ENCODE data around the gene POU3F3.

The POU3F3 gene

GRCh38 chr2:104856973-104857261, 3.0 kb downstream of the POU3F3 start:
- H3K9ac ChIP-seq = no peak overlapping the region
- H3K27me3 ChIP-seq = peaks cover 95 to 100% (median 100%) of the 10 kb centered on the region in 11 experiments
- H3K4me1 ChIP-seq = peaks cover 13 to 32% (median 23%) of the 10 kb centered on the region in 10 experiments; a peak in 18 of 20 replicates
- H3K4me2 ChIP-seq = peak overlapping the region in 10 of 11 experiments; percentile 11 to 84 (median 36); a peak in 17 of 22 replicates
- no peak overlapping the region for H3K27ac ChIP-seq
- no peak for TF ChIP-seq Cebpa-rat (IDR thresholded peaks at IDR 0.05)
- H3K4me3 ChIP-seq = peak overlapping the region in 6 of 10 experiments; percentile 5 to 47 (median 39); a peak in 8 of 20 replicates
- peaks cover 0 to 88% (median 69%) of the 10 kb centered on the region in 11 experiments; a peak in 19 of 22 replicates for H4K20me1 ChIP-seq
- H3K9me3 ChIP-seq (replicated peaks in 1 of 11) = peaks cover 0 to 13% (median 9%) of the 10 kb centered on the region in 11 experiments; a peak in 14 of 22 replicates
- no peaks in the 10 kb centered on the region for H3K36me3 ChIP-seq

GRCh38 chr2:104857262-104858005, 3.5 kb downstream of the POU3F3 start:
- Histone ChIP-seq H3K9me3 (replicated peaks in 1 of 11) (peaks cover 0 to 18% (median 10%) of the 10 kb centered on the region in 11 experiments; a peak in 15 of 22 replicates), H3K27ac (no peak overlapping the region), H3K27me3 (peaks cover 95 to 100% (median 100%) of the 10 kb centered on the region in 11 experiments), H4K20me1 (peaks cover 0 to 88% (median 69%) of the 10 kb centered on the region in 11 experiments; a peak in 19 of 22 replicates), H3K4me3 (peak overlapping the region in 6 of 10 experiments; percentile 5 to 47 (median 39); a peak in 8 of 20 replicates), H3K36me3 (no peaks in the 10 kb centered on the region), H3K4me1 (peaks cover 13 to 32% (median 19%) of the 10 kb centered on the region in 10 experiments; a peak in 18 of 20 replicates), H3K9ac (no peak overlapping the region), H3K4me2 (peak overlapping the region in 10 of 11 experiments; percentile 11 to 84 (median 36); a peak in 17 of 22 replicates)
- TF ChIP-seq Cebpa-rat (IDR thresholded peaks at IDR 0.05) = no peak

- H3K4me1 ChIP-seq = peaks cover 7 to 26% (median 13%) of the 10 kb centered on the region in 10 experiments; a peak in 17 of 20 replicates
- peaks cover 0 to 87% (median 63%) of the 10 kb centered on the region in 11 experiments; a peak in 19 of 22 replicates for H4K20me1 ChIP-seq
- no peak overlapping the region for H3K4me3 ChIP-seq
- H3K27ac ChIP-seq = no peak overlapping the region
- TF ChIP-seq Cebpa-rat (IDR thresholded peaks at IDR 0.05) = no peak
- no peak overlapping the region for H3K4me2 ChIP-seq
- no peaks in the 10 kb centered on the region for H3K36me3 ChIP-seq
- H3K27me3 ChIP-seq = peaks cover 95 to 100% (median 100%) of the 10 kb centered on the region in 11 experiments
- H3K9ac ChIP-seq = no peak overlapping the region
- H3K9me3 ChIP-seq (replicated peaks in 1 of 11) = peaks cover 0 to 23% (median 10%) of the 10 kb centered on the region in 11 experiments; a peak in 15 of 22 replicates
These were observed 4.4 kb downstream of the POU3F3 start for GRCh38 chr2:104858006-104858978.

GRCh38 chr2:104859291-104859765, 5.4 kb downstream of the POU3F3 start:
- H3K27me3 ChIP-seq = peaks cover 97 to 100% (median 100%) of the 10 kb centered on the region in 11 experiments
- peaks cover 0 to 89% (median 64%) of the 10 kb centered on the region in 11 experiments; a peak in 19 of 22 replicates for H4K20me1 ChIP-seq
- peaks cover 0 to 33% (median 20%) of the 10 kb centered on the region in 11 experiments; a peak in 15 of 22 replicates for H3K9me3 ChIP-seq (replicated peaks in 1 of 11)
- no peak overlapping the region for H3K9ac ChIP-seq
- H3K36me3 ChIP-seq = no peaks in the 10 kb centered on the region
- no peak overlapping the region for H3K27ac ChIP-seq
- no peak overlapping the region for H3K4me3 ChIP-seq
- no peak overlapping the region for H3K4me2 ChIP-seq
- peaks cover 4 to 20% (median 7%) of the 10 kb centered on the region in 10 experiments; a peak in 14 of 20 replicates for H3K4me1 ChIP-seq
- TF ChIP-seq Cebpa-rat (IDR thresholded peaks at IDR 0.05) = no peak

- peaks cover 0 to 87% (median 59%) of the 10 kb centered on the region in 11 experiments; a peak in 19 of 22 replicates for H4K20me1 ChIP-seq
- no peak overlapping the region for H3K4me3 ChIP-seq
- no peak for TF ChIP-seq Cebpa-rat (IDR thresholded peaks at IDR 0.05)
- peaks cover 97 to 100% (median 100%) of the 10 kb centered on the region in 11 experiments for H3K27me3 ChIP-seq
- no peak overlapping the region for H3K4me2 ChIP-seq
- H3K9me3 ChIP-seq (replicated peaks in 1 of 11) = peaks cover 0 to 33% (median 20%) of the 10 kb centered on the region in 11 experiments; a peak in 15 of 22 replicates
- H3K36me3 ChIP-seq = no peaks in the 10 kb centered on the region
- no peak overlapping the region for H3K27ac ChIP-seq
- no peak overlapping the region for H3K9ac ChIP-seq
- peaks cover under 1 to 14% (median 2%) of the 10 kb centered on the region in 10 experiments; a peak in 11 of 20 replicates for H3K4me1 ChIP-seq
These were observed 6.0 kb downstream of the POU3F3 start for GRCh38 chr2:104859766-104860450.

GRCh38 chr2:104860451-104860790, 6.5 kb downstream of the POU3F3 start:
- H3K36me3 ChIP-seq = no peaks in the 10 kb centered on the region
- H3K27me3 ChIP-seq = peaks cover 100% of the 10 kb centered on the region in 11 experiments
- no peak overlapping the region for H3K4me3 ChIP-seq
- TF ChIP-seq Cebpa-rat (IDR thresholded peaks at IDR 0.05) = no peak
- no peak overlapping the region for H3K27ac ChIP-seq
- H3K4me1 ChIP-seq = peaks cover 0 to 13% (median 0%) of the 10 kb centered on the region in 10 experiments; a peak in 4 of 20 replicates
- H3K9me3 ChIP-seq (replicated peaks in 1 of 11) = peaks cover 0 to 33% (median 20%) of the 10 kb centered on the region in 11 experiments; a peak in 15 of 22 replicates
- H4K20me1 ChIP-seq = peaks cover 0 to 90% (median 58%) of the 10 kb centered on the region in 11 experiments; a peak in 17 of 22 replicates
- H3K4me2 ChIP-seq = no peak overlapping the region
- no peak overlapping the region for H3K9ac ChIP-seq

GRCh38 chr2:104861351-104862057, 7.6 kb downstream of the POU3F3 start:
- peaks cover 100% of the 10 kb centered on the region in 11 experiments for H3K27me3 ChIP-seq
- H3K4me3 ChIP-seq = no peak overlapping the region

More at GRCh38 chr2:104861351-104862057, 7.6 kb downstream of the POU3F3 start:
- Histone ChIP-seq H3K9me3 (replicated peaks in 1 of 11) (peaks cover 0 to 26% (median 15%) of the 10 kb centered on the region in 11 experiments; a peak in 15 of 22 replicates), H3K9ac (no peak overlapping the region), H3K27ac (no peak overlapping the region), H3K4me2 (no peak overlapping the region), H3K4me1 (peaks cover 0 to 10% (median 0%) of the 10 kb centered on the region in 10 experiments; a peak in 3 of 20 replicates), H4K20me1 (peaks cover 0 to 91% (median 57%) of the 10 kb centered on the region in 11 experiments; a peak in 17 of 22 replicates), H3K36me3 (no peaks in the 10 kb centered on the region)
- no peak for TF ChIP-seq Cebpa-rat (IDR thresholded peaks at IDR 0.05)
